Osteocyte (in vitro differentiated cells): ENCODE measurements around the gene PRKCZ. TPM values are rescaled to one million over a fixed set of nuclear protein-coding genes. Genes with fewer than 3 reads are reported as not detected.
"Not testable (repeated sequence)": the region's sequence is repeated elsewhere in the genome, so short reads cannot be mapped to it uniquely, and the experiment has no call there.

ENCODE experiments used
- DNase-seq: peaks from one replicate; pipeline ENCODE4 v3.0.0; 2021; ENCODE audit warnings: mixed read lengths; ENCODE audit not compliant: unreplicated experiment; ENCODE audit errors: extremely low spot score
- H3K27ac Mint-ChIP-seq: one replicate; pipeline ENCODE4 v1.8.0; 2021; ENCODE audit warnings: mild to moderate bottlenecking, mixed read lengths; ENCODE audit not compliant: unreplicated experiment
- H3K27me3 Mint-ChIP-seq: one replicate; pipeline ENCODE4 v1.8.0; 2021; ENCODE audit warnings: mixed read lengths; ENCODE audit not compliant: unreplicated experiment
- H3K36me3 Mint-ChIP-seq: one replicate; pipeline ENCODE4 v1.8.0; 2021; ENCODE audit warnings: mixed read lengths; ENCODE audit not compliant: unreplicated experiment
- H3K4me1 Mint-ChIP-seq: one replicate; pipeline ENCODE4 v1.8.0; 2021; ENCODE audit warnings: mixed read lengths; ENCODE audit not compliant: unreplicated experiment
- H3K4me3 Mint-ChIP-seq: one replicate; pipeline ENCODE4 v1.8.0; 2021; ENCODE audit warnings: mild to moderate bottlenecking, moderate library complexity, mixed read lengths; ENCODE audit not compliant: unreplicated experiment
- H3K9me3 Mint-ChIP-seq: one replicate; pipeline ENCODE4 v1.8.0; 2021; ENCODE audit warnings: mixed read lengths; ENCODE audit not compliant: unreplicated experiment
- total RNA-seq: library from RNA; stranded (reverse); gene quantifications from 2 replicates; pipeline ENCODE4 v1.2.1, GENCODE V29; 2021
- TF ChIP-seq, protein P1 (sequence below): fragments of 200-600 bp; sonication (generic); IDR thresholded peaks from 2 replicates; pipeline ENCODE4 v1.5.0; 2021; ENCODE audit warnings: antibody characterized with exemption, mild to moderate bottlenecking, moderate library complexity

PRKCZ gene
- total RNA-seq, 1 donor from 2014 or later, result 3.1 TPM

DNA sequence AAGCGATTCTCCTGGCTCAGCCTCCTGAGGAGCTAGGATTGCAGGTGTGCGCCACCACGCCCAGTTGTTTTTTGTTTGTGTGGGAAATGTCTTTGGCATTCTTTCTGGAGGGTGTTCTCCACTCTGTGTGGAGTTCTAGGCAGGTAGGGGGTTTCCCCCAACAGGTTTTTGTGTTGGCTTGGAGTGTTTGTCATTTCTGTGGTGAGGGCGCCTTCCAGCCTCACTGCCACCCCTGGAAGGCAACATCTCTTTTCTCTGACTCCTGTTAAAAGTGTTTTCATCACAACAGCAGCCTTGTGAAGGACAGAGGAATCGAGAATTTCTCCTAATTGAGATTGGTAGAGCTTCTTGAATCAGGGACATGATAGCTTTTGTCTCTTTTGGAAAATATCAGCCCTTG is 69.7 kb downstream of the PRKCZ start:
- Mint-ChIP-seq H3K4me3 (no peak overlapping the region), H3K9me3 (peaks cover 6% of the 10 kb centered on the region), H3K4me1 (peaks cover 4% of the 10 kb centered on the region), H3K27me3 (peaks cover 26% of the 10 kb centered on the region), H3K27ac (no peak overlapping the region), H3K36me3 (no peaks in the 10 kb centered on the region)
- DNase-seq, result no peak
- TF ChIP-seq, protein P1, sequence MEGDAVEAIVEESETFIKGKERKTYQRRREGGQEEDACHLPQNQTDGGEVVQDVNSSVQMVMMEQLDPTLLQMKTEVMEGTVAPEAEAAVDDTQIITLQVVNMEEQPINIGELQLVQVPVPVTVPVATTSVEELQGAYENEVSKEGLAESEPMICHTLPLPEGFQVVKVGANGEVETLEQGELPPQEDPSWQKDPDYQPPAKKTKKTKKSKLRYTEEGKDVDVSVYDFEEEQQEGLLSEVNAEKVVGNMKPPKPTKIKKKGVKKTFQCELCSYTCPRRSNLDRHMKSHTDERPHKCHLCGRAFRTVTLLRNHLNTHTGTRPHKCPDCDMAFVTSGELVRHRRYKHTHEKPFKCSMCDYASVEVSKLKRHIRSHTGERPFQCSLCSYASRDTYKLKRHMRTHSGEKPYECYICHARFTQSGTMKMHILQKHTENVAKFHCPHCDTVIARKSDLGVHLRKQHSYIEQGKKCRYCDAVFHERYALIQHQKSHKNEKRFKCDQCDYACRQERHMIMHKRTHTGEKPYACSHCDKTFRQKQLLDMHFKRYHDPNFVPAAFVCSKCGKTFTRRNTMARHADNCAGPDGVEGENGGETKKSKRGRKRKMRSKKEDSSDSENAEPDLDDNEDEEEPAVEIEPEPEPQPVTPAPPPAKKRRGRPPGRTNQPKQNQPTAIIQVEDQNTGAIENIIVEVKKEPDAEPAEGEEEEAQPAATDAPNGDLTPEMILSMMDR, result no peak

DNA sequence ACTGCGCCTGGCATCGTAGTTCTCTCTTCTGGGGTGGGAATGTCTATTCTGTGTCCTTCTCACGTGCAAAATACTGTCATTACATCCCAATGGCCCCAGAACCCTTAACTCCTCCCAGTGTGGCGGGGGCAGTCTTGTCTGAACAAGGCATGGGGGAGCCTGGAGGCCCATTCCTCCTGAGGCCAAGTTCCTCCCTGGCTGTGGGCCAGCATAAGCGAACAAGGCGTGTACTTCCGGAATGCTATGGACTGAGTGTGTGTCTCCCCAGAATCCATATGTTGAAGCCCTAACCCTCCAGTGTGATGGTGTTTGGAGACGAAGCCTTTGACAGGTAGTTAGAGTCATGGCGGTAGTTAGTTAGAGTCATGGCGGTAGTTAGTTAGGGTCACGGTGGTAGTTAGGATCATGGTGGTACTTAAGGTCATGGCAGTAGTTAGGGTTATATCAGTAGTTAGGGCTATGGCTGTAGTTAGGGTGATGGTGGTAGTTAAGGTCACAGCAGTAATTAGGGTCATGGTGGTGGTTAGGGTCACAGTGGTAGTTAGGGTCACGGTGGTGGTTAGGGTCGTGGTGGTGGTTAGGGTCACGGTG is 71.0 kb downstream of the PRKCZ start:
- no peaks in the 10 kb centered on the region for H3K36me3 Mint-ChIP-seq
- peaks cover 6% of the 10 kb centered on the region for H3K9me3 Mint-ChIP-seq
- H3K4me3 Mint-ChIP-seq, result no peak overlapping the region
- DNase-seq, result no peak
- TF ChIP-seq, protein P1, result no peak
- H3K27me3 Mint-ChIP-seq, result peaks cover 15% of the 10 kb centered on the region
- no peak overlapping the region for H3K27ac Mint-ChIP-seq
- no peaks in the 10 kb centered on the region for H3K4me1 Mint-ChIP-seq

GRCh38 chr1:2121794-2122193 is 71.6 kb downstream of the PRKCZ start:
- not testable (repeated sequence) for H3K27ac Mint-ChIP-seq, DNase-seq

GRCh38 chr1:2124446-2125198 is 74.4 kb downstream of the PRKCZ start:
- Mint-ChIP-seq H3K9me3 (peaks cover 3% of the 10 kb centered on the region), H3K4me3 (no peak overlapping the region), H3K27ac (no peak overlapping the region), H3K27me3 (no peaks in the 10 kb centered on the region), H3K4me1 (no peaks in the 10 kb centered on the region), H3K36me3 (no peaks in the 10 kb centered on the region)
- TF ChIP-seq, protein P1, result no peak
- DNase-seq, result no peak

More at GRCh38 chr1:2121794-2122193, 71.6 kb downstream of the PRKCZ start:
- H3K9me3 Mint-ChIP-seq, H3K4me3 Mint-ChIP-seq, H3K36me3 Mint-ChIP-seq, H3K27me3 Mint-ChIP-seq, H3K4me1 Mint-ChIP-seq: not testable (repeated sequence)

DNA sequence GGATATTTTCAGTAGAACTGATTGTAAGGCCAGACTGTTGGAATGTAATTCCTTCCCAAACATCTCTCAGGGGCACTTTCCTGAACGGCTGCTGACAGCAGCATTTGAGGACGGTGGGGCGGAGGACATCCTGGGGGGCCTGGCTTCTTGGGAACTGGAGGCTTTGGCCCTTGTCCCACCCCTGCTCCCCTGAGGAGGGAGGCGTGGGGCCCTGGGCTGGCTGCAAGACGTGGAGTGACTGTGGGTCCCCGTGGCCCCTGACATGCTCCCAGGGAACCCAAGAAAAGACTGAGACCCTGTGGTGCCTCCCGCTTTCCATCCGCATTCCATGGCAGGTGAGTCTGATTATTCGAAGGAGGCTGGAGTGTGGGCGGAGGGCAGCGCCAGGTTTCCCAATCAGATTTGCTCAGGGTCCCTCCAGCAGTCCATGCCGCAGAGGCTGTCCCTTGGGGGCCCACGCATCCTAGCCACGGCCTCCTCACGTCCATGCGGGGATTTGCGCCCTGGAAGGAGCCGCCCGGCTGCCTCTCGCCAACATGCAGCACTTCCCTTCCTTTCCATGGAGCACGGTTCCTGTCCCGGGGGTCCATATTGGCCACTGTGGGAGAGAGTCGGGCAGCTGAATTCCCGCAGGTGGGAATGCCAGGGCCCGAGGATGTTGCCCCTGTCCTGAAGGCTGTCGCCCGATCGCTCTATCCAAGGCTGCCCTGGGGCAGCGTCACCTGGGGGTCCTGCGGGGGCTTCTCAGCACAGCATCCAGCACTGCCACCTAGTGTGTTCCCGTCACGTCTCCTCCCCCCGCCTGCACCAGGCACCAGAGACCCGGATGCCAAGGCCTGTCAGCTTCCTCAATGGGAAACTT is 75.4 kb downstream of the PRKCZ start:
- Mint-ChIP-seq H3K36me3 (no peaks in the 10 kb centered on the region), H3K9me3 (no peaks in the 10 kb centered on the region), H3K4me1 (no peaks in the 10 kb centered on the region), H3K4me3 (no peak overlapping the region), H3K27me3 (no peaks in the 10 kb centered on the region), H3K27ac (no peak overlapping the region)
- TF ChIP-seq, protein P1, result no peak
- no peak for DNase-seq
